HepG2 (cell line): Measurements from ENCODE around the gene TBATA. TPM values are rescaled to one million over a fixed set of nuclear protein-coding genes. Genes with fewer than 3 reads are reported as not detected.

Source experiments
- ATAC-seq: fragments of 200-7000 bp; cut with Tn5 transposase; 3 replicates; pipeline ENCODE4 v1.9.1; 2020; ENCODE audit warnings: mild to moderate bottlenecking, moderate library complexity
- BruUV-seq: library from RNA; stranded (reverse); fragments of 400-500 nt; replicated peaks from 2 replicates; lab custom pipeline; 2021; lab: Mats Ljungman, UMichigan
- CTCF ChIA-PET: fragments of 300-600 bp; formaldehyde crosslinking; extraction: SDS; loops from one replicate; lab custom pipeline; 2021; ENCODE audit warnings: low total read pairs, inconsistent platforms, low intra/inter-chr PET ratio; lab: Yijun Ruan, JAX
- POLR2A ChIA-PET: fragments of 350-600 bp; sonication (Branson Sonifier 250); formaldehyde crosslinking; loops from one replicate; lab custom pipeline; 2020; ENCODE audit warnings: antibody characterized with exemption, inconsistent platforms; lab: Yijun Ruan, JAX
- DNase-seq: peaks from one replicate; pipeline ENCODE4 v3.0.0-alpha.2; 2015; ENCODE audit warnings: low spot score
- FAIRE-seq: peaks from 3 replicates; lab custom pipeline; 2011; peaks lifted over from hg19 to GRCh38; lab: Jason Lieb, UNC
- H2AFZ ChIP-seq: one replicate; pipeline ENCODE4 v1.6.1; 2011; ENCODE audit warnings: low read length, inconsistent platforms
- H3K27ac ChIP-seq: fragments of 300-600 bp; 3 replicates; pipeline ENCODE4 v1.8.0; 2011; ENCODE audit warnings: mixed run types, mild to moderate bottlenecking, mixed read lengths, low read length, inconsistent platforms; ENCODE audit not compliant: insufficient read depth; ENCODE audit errors: extremely low read length
- H3K27me3 ChIP-seq, 2 experiments: fragments of 200-600 bp in 1 of 2; 2 replicates in 1 of 2; 3 replicates in 1 of 2; pipeline versions ENCODE4 v1.6.0 to v1.8.0; 2011; ENCODE audit warnings: low read length in 2 of 2, mild to moderate bottlenecking in 2 of 2, moderate library complexity in 2 of 2, inconsistent platforms in 1 of 2; ENCODE audit not compliant: insufficient read depth in 2 of 2, control insufficient read depth in 1 of 2
- H3K36me3 ChIP-seq, 2 experiments: fragments of 200-600 bp in 1 of 2; replicated peaks in 1 of 2; 2 replicates in 1 of 2; 3 replicates in 1 of 2; pipeline versions ENCODE4 v1.5.1 to v1.8.0; 2011; ENCODE audit warnings: low read length in 2 of 2, inconsistent platforms in 1 of 2; ENCODE audit not compliant: insufficient read depth in 2 of 2, control insufficient read depth in 1 of 2
- H3K4me1 ChIP-seq: 2 replicates; pipeline ENCODE4 v1.5.1; 2012; ENCODE audit warnings: low read length, inconsistent platforms; ENCODE audit not compliant: insufficient read depth
- H3K4me2 ChIP-seq: 2 replicates; pipeline ENCODE4 v1.6.0; 2011; ENCODE audit warnings: low read depth, low read length, inconsistent platforms
- H3K4me3 ChIP-seq, 3 experiments: fragments of 200-600 bp in 1 of 3; sonication (generic), shearing (Covaris generic) in 1 of 3; replicated peaks in 1 of 3; 2 replicates each; pipeline ENCODE4 v1.5.1; 2011 to 2016; ENCODE audit warnings: low read length in 3 of 3, inconsistent platforms in 2 of 3, low read depth in 2 of 3, mild to moderate bottlenecking in 2 of 3, control low read depth in 1 of 3, mixed read lengths in 1 of 3; ENCODE audit not compliant: insufficient read depth in 1 of 3
- H3K79me2 ChIP-seq: one replicate; pipeline ENCODE4 v1.6.1; 2011; ENCODE audit warnings: low read length, inconsistent platforms; ENCODE audit not compliant: insufficient read depth
- H3K9ac ChIP-seq: 2 replicates; pipeline ENCODE4 v1.6.0; 2011; ENCODE audit warnings: mild to moderate bottlenecking, low read depth, low read length, inconsistent platforms; ENCODE audit not compliant: insufficient read depth
- H3K9me3 ChIP-seq: 2 replicates; pipeline ENCODE4 v1.5.1; 2012; ENCODE audit warnings: mild to moderate bottlenecking, low read length
- H4K20me1 ChIP-seq: 2 replicates; pipeline ENCODE4 v1.6.0; 2011; ENCODE audit warnings: inconsistent platforms, mild to moderate bottlenecking, low read length, moderate library complexity; ENCODE audit not compliant: insufficient read depth
- NFE2L2 ChIP-seq: fragments of 150-350 bp; IDR thresholded peaks from 2 replicates; pipeline ENCODE4 v1.6.1; 2014; ENCODE audit warnings: low read length
- RFXAP ChIP-seq: sonication (generic); formaldehyde crosslinking; IDR thresholded peaks from 2 replicates; pipeline ENCODE4 v1.4.0; 2020; ENCODE audit warnings: missing genetic modification reagents, borderline replicate concordance
- TRIM22 ChIP-seq: fragments of 450-650 bp; IDR thresholded peaks from 2 replicates; pipeline ENCODE4 v1.6.1; 2017
- YY1 ChIP-seq: IDR thresholded peaks from 2 replicates; pipeline ENCODE4 v1.6.1; 2011; ENCODE audit warnings: low read length, low read depth, moderate library complexity, mild to moderate bottlenecking; ENCODE audit not compliant: insufficient read depth, insufficient replicate concordance
- ZNF276 ChIP-seq: sonication (generic); formaldehyde crosslinking; IDR thresholded peaks from 2 replicates; pipeline ENCODE4 v1.4.0; 2020; ENCODE audit warnings: mild to moderate bottlenecking, low read depth, missing genetic modification reagents
- ZNF629 ChIP-seq: sonication (generic); formaldehyde crosslinking; conservative IDR thresholded peaks from 2 replicates; pipeline ENCODE4 v1.5.0; 2020; ENCODE audit warnings: missing genetic modification reagents
- WGBS: methylation state at CpG from one replicate; pipeline ENCODE4 v1.1.6; 2017; ENCODE audit warnings: low lambda C conversion rate; 5-methylcytosine and 5-hydroxymethylcytosine counted together
- in situ Hi-C: cut with HindIII; loops from 2 replicates; pipeline ENCODE4 v1.10.0; 2017; ENCODE audit warnings: low pct_unique_long_range_greater_than_20kb; ENCODE audit not compliant: extremely low pct_ligation_motif_present
- intact Hi-C: fragments of 100-400 bp; cut with micrococcal nuclease; formaldehyde crosslinking; loops from one replicate; pipeline ENCODE4 v1.10.0; 2022; ENCODE audit not compliant: unreplicated experiment
- polyA plus RNA-seq, 8 experiments: library from polyadenylated mRNA; depleted of rRNA in 3 of 8; stranded (reverse) in 7 of 8; unstranded in 1 of 8; fragments of >200 nt; fragmentation: Illumina TruSeq in 4 of 8; extraction: Trizol in 4 of 8; gene quantifications; 2 replicates each; pipeline versions ENCODE4 v1.2.1 to v1.2.3, GENCODE V29; 2011 to 2016; ENCODE audit warnings: low read depth in 4 of 8, missing spikeins in 1 of 8, mixed read lengths in 1 of 8; ENCODE audit not compliant: insufficient read depth in 1 of 8
- total RNA-seq, 5 experiments: library from RNA; depleted of rRNA; stranded (reverse); fragments of >200 nt; fragmentation: Illumina TruSeq; extraction: Trizol; gene quantifications; 2 replicates each; pipeline ENCODE4 v1.2.3, GENCODE V29; 2016; ENCODE audit warnings: low read depth in 1 of 5

TBATA gene
- total and polyA plus RNA-seq, 2 of the 13 experiments (the other 11 are each of a cell fraction or from before 2014, with no cell fraction given), result not detected

GRCh38 chr10:70773965-70774809 is 11.0 kb downstream of the TBATA start (continued):
- TF ChIP-seq TRIM22, result no peak
- TF ChIP-seq RFXAP (CRISPR knock-in tag), result no peak
- no peak for TF ChIP-seq NFE2L2
- TF ChIP-seq, all 625 proteins: peak for 0

- in situ Hi-C loops (no loop called here), intact Hi-C loops (no loop called here)
- CTCF ChIA-PET, result no interaction called here
Measured at GRCh38 chr10:70773461-70773860, 11.7 kb downstream of the TBATA start.

More at GRCh38 chr10:70773461-70773860, 11.7 kb downstream of the TBATA start:
- H3K9me3 ChIP-seq, result no peaks in the 10 kb centered on the region
- H3K27ac ChIP-seq, result no peak overlapping the region
- no TSS peak for BruUV-seq
- no peak overlapping the region for H3K4me2 ChIP-seq
- no peaks in the 10 kb centered on the region for H3K79me2 ChIP-seq
- WGBS, result 24% methylated on average over 8 of the region's 9 CpGs
- no peak for ATAC-seq
- FAIRE-seq, result no peak
- DNase-seq, result no peak
- TF ChIP-seq YY1, result no peak
- TF ChIP-seq ZNF629 (CRISPR knock-in tag), result peak; percentile 39; the same call in 1 of the 2 replicates
- no peak for TF ChIP-seq ZNF276 (CRISPR knock-in tag)
- TF ChIP-seq, all 625 proteins: peak for 1
- no peak overlapping the region for H3K4me3 ChIP-seq
- no peak overlapping the region for H2AFZ ChIP-seq
- no peaks in the 10 kb centered on the region; the same call in 1 of the 2 replicates for H3K4me1 ChIP-seq
- H3K9ac ChIP-seq, result no peak overlapping the region
- peaks cover 1 to 61% of the 10 kb centered on the region in 2 experiments; a peak in 4 of 5 replicates for H3K27me3 ChIP-seq
- H4K20me1 ChIP-seq, result no peaks in the 10 kb centered on the region
- H3K36me3 ChIP-seq, result no peaks in the 10 kb centered on the region
- POLR2A ChIA-PET, result no interaction called here
